GM18499 (cell line): ENCODE results near the gene CACNA2D4.

Experiments used
- ATAC-seq: cut with Tn5 transposase; IDR thresholded peaks from one replicate; pipeline ENCODE4 v1.9.1; 2021; ENCODE audit warnings: moderate number of reproducible peaks; ENCODE audit not compliant: insufficient read depth, unreplicated experiment

Gene CACNA2D4

GRCh38 chr12:1807087-1807860, 111.2 kb downstream of the CACNA2D4 start:
- no peak for ATAC-seq

GRCh38 chr12:1806301-1807086, 112.0 kb downstream of the CACNA2D4 start:
- ATAC-seq: no peak

- ATAC-seq: no peak
Observed at GRCh38 chr12:1805441-1806081, 112.9 kb downstream of the CACNA2D4 start.

- ATAC-seq: no peak
Observed at GRCh38 chr12:1804545-1805332, 113.7 kb downstream of the CACNA2D4 start.

GRCh38 chr12:1803736-1804135, 114.7 kb downstream of the CACNA2D4 start:
- ATAC-seq: no peak

GRCh38 chr12:1801303-1801975, 117.0 kb downstream of the CACNA2D4 start:
- no peak for ATAC-seq

- no peak for ATAC-seq
Observed at GRCh38 chr12:1800401-1801302, 117.8 kb downstream of the CACNA2D4 start.

- ATAC-seq: no peak
Observed at GRCh38 chr12:1799882-1800400, 118.5 kb downstream of the CACNA2D4 start.

GRCh38 chr12:1799051-1799881, 119.2 kb downstream of the CACNA2D4 start:
- no peak for ATAC-seq

- ATAC-seq: no peak
Observed at GRCh38 chr12:1798641-1799020, 119.8 kb downstream of the CACNA2D4 start.

- no peak for ATAC-seq
Observed at GRCh38 chr12:1797991-1798640, 120.3 kb downstream of the CACNA2D4 start.

GRCh38 chr12:1797011-1797901, 121.2 kb downstream of the CACNA2D4 start:
- ATAC-seq: no peak

- ATAC-seq: no peak
Observed at GRCh38 chr12:1796515-1797010, 121.9 kb downstream of the CACNA2D4 start.

GRCh38 chr12:1795785-1796514, 122.5 kb downstream of the CACNA2D4 start:
- peak; percentile 45 for ATAC-seq

GRCh38 chr12:1795221-1795784, 123.1 kb downstream of the CACNA2D4 start:
- ATAC-seq: no peak
